Measurements from ENCODE around the gene DGLUCY.

The DGLUCY gene

GRCh38 chr14:91164676-91165075 is 50.8 kb downstream of the DGLUCY start:
- Histone ChIP-seq H3K27ac (ENCODE audit: low read depth, low read length) (no peak overlapping the region), H3K36me3 (ENCODE audit: control insufficient read depth, low read length) (peaks cover 26% of the 10 kb centered on the region)
- TF ChIP-seq EZH2phosphoT487 (IDR thresholded peaks at IDR 0.05; ENCODE audit: borderline replicate concordance, low read length), result no peak
- no peak for TF ChIP-seq CTCF (IDR thresholded peaks at IDR 0.05; ENCODE audit: low read depth, low read length, poor library complexity, severe bottlenecking)

DNA sequence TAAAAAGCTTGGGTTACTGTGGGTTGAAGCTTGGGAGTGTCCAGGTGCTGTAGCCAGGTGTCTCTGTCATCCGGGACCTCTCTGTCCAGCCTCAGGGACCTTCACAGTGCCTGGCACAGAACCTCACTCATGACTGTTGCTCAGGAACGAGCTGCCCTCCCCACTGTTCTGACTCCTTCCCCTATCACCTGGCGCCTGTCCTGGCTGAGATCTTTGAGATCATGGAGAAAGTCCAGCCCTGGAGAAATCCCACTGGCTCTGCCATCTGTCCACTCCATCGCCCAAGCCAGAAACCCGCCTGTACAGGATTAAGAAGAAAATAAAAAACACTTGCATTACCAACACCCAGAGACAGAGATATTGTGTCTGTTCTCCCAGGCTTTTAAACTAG is 53.5 kb downstream of the DGLUCY start:
- Histone ChIP-seq H3K27ac (ENCODE audit: low read depth, low read length) (no peak overlapping the region), H3K79me2 (ENCODE audit: control insufficient read depth, low read length) (no peaks in the 10 kb centered on the region), H3K9me2 (replicated peaks; ENCODE audit: control insufficient read depth, low read length) (no peaks in the 10 kb centered on the region), H4K20me1 (ENCODE audit: control insufficient read depth, insufficient read depth, low read depth, low read length) (no peaks in the 10 kb centered on the region), H3K9me3 (ENCODE audit: control insufficient read depth, insufficient read depth, low read length) (no peaks in the 10 kb centered on the region), H3F3A (ENCODE audit: control insufficient read depth, insufficient read depth) (no peaks in the 10 kb centered on the region), H3K36me3 (ENCODE audit: control insufficient read depth, low read length) (peaks cover 9% of the 10 kb centered on the region), H3K4me1 (ENCODE audit: control insufficient read depth, low read length) (no peaks in the 10 kb centered on the region), H3K27me3 (ENCODE audit: control insufficient read depth, low read length) (no peaks in the 10 kb centered on the region), H3K4me2 (ENCODE audit: low read length) (no peak overlapping the region), H3K4me3 (ENCODE audit: low read length) (no peak overlapping the region)
- TF ChIP-seq CTCF (IDR thresholded peaks at IDR 0.05; ENCODE audit: low read depth, low read length, poor library complexity, severe bottlenecking) (no peak), EZH2phosphoT487 (IDR thresholded peaks at IDR 0.05; ENCODE audit: borderline replicate concordance, low read length) (no peak)

More at GRCh38 chr14:91164676-91165075, 50.8 kb downstream of the DGLUCY start:
- Histone ChIP-seq H4K20me1 (ENCODE audit: control insufficient read depth, insufficient read depth, low read depth, low read length) (no peaks in the 10 kb centered on the region), H3F3A (ENCODE audit: control insufficient read depth, insufficient read depth) (no peaks in the 10 kb centered on the region), H3K79me2 (ENCODE audit: control insufficient read depth, low read length) (no peaks in the 10 kb centered on the region), H3K9me2 (replicated peaks; ENCODE audit: control insufficient read depth, low read length) (no peaks in the 10 kb centered on the region), H3K27me3 (ENCODE audit: control insufficient read depth, low read length) (no peaks in the 10 kb centered on the region), H3K4me2 (ENCODE audit: low read length) (no peak overlapping the region), H3K9me3 (ENCODE audit: control insufficient read depth, insufficient read depth, low read length) (no peaks in the 10 kb centered on the region), H3K4me3 (ENCODE audit: low read length) (no peak overlapping the region), H3K4me1 (ENCODE audit: control insufficient read depth, low read length) (no peaks in the 10 kb centered on the region)

- Histone ChIP-seq H3K27ac (ENCODE audit: low read depth, low read length) (no peak overlapping the region), H3K36me3 (ENCODE audit: control insufficient read depth, low read length) (peaks cover 11% of the 10 kb centered on the region), H3K9me2 (replicated peaks; ENCODE audit: control insufficient read depth, low read length) (no peaks in the 10 kb centered on the region), H3K27me3 (ENCODE audit: control insufficient read depth, low read length) (no peaks in the 10 kb centered on the region), H3K4me3 (ENCODE audit: low read length) (no peak overlapping the region), H3K9me3 (ENCODE audit: control insufficient read depth, insufficient read depth, low read length) (no peaks in the 10 kb centered on the region), H4K20me1 (ENCODE audit: control insufficient read depth, insufficient read depth, low read depth, low read length) (no peaks in the 10 kb centered on the region), H3K4me1 (ENCODE audit: control insufficient read depth, low read length) (no peaks in the 10 kb centered on the region), H3K4me2 (ENCODE audit: low read length) (no peak overlapping the region), H3F3A (ENCODE audit: control insufficient read depth, insufficient read depth) (no peaks in the 10 kb centered on the region), H3K79me2 (ENCODE audit: control insufficient read depth, low read length) (no peaks in the 10 kb centered on the region)
- no peak for TF ChIP-seq EZH2phosphoT487 (IDR thresholded peaks at IDR 0.05; ENCODE audit: borderline replicate concordance, low read length)
- TF ChIP-seq CTCF (IDR thresholded peaks at IDR 0.05; ENCODE audit: low read depth, low read length, poor library complexity, severe bottlenecking), result no peak
These were observed 56.1 kb downstream of the DGLUCY start for GRCh38 chr14:91169951-91170350.
